Measurements from ENCODE around the gene PTH2.

PTH2 gene

DNA sequence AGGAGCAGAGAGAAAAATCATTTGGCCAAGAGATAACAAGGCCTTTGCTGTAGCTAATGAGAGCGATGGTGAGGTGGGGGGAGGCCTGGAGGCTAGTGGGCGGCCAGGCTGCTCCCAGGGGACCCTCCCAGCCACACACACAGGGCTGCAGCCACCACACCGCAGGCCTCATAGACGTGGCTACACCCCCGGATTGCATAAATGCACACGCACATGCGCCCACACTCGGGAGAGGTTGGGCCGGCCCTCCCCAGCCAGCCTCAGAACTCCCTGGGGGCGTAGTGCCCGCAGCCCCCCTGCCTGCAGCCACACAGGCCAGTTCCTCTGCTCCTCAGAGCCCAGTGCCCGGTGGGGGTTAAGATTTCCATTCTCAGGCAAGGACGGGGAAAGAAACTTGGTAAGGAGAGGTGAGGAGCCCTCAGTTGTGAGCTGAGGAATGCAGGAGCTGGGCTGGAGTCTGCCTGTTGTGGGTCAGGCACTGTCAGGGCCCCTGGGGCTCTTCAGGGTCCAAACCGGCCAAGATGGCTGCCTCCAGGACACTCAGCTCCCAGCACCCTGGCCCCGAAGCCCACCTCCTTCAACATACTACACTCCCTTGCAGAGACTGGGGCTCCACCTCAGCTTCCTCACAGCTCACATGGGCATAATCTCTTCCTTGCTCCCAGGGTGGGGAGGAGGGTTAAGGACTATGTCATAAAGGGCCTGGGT is 8.0 kb downstream of the PTH2 start:
- no peak for DNase-seq (ENCODE audit: low read depth in 1 of 2, low spot score in 1 of 2)

DNA sequence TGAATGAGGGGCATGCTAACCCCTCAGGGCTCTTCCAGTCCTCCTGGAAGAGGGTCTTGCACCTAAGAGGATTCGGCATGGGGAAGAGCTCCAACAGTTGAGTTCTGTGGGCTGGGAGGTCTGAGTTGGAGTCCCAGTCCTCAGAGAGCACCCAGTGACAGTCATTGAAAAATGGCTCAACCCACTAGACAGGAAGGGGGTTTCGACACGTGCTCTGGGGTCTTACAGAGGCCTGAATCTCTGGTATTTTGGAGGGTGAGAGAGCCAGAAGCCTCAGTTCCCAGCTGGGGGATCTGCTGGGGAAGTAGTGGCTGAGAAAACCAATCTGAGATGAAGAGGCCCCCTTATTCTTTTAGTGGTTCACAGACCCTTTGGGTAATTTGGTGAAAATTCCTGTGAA is 9.0 kb downstream of the PTH2 start:
- no peak for DNase-seq (ENCODE audit: low read depth in 1 of 2, low spot score in 1 of 2)

DNA sequence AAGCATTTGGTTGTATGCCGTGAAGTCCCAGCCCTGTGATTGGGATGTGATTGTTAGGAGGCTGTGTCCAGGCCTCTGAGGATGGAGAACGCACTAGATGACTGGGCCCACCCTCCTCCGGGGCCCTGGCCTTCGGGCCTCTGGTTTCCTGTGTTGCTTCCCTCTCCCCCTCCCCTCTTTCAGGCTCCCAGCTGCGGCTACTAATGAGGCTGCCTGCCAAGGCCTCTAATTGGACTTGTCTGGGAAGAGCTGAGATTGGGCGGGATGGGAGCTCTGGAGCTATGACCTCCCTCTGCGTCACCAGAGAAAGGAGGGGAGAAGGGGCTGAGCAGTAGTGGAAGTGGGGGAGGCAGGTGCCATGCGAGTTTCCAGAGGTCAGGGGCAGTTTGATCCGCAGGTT is 9.9 kb downstream of the PTH2 start:
- DNase-seq (ENCODE audit: low read depth in 1 of 2, low spot score in 1 of 2): no peak

DNA sequence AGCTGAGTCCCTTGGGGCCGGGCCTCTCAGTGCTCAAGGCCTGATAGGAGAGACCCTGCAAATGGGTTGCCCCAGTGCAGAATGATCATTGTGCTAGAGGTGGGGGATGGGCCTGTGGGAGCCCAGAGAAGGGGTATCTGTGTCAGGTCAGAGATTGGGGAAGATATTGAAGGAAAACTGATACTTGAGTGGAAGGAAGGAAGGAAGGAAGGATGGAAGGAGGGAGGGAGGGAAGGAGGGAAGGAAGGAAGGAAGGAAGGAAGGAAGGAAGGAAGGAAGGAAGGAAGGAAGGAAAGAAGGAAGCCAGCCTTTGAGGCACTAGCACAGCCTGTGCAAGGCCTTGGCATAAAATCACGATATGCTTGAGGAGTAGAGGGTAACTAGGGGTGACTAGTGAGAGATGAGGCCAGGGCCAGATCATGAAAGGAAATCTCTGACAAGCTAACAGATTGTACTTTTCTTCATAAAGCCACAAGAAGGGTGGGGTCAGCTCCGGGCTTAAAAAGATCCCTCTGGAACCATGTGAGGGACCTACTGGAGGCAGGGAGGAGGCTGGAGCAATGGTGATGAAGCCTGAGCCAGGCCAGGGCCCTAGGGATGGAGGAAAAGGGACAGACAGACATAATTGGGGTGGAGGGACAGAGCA is 11.4 kb downstream of the PTH2 start:
- no peak for DNase-seq (ENCODE audit: low read depth in 1 of 2, low spot score in 1 of 2)

DNA sequence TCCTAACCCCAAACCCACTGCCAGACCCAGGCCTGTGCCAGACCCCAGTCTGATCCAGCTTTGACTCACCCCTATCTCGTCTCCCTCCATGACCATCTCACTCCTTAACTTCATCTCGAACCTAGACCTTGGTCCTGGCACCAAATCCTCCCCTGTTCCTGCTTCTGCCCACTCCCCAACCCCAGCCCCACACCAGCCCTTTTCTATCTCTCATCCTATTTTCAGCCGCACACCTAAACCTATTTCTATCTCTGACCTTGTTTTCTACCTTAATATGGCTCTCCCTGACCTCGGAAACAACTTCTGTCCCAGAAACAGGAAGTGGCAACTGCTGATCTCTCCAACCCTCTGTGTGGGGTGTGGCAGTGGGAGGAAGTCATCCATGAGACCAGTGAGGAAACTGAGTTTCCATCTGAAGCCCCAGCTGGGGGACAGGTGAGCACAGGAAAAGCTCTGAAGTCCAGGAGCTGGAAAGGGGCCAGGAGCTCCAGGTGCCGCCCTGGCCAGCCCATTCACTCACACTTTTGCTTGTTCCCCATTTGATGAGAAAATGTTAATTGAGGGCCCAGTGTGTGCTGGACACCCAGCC is 13.7 kb downstream of the PTH2 start:
- no peak for DNase-seq (ENCODE audit: low read depth in 1 of 2, low spot score in 1 of 2)

DNA sequence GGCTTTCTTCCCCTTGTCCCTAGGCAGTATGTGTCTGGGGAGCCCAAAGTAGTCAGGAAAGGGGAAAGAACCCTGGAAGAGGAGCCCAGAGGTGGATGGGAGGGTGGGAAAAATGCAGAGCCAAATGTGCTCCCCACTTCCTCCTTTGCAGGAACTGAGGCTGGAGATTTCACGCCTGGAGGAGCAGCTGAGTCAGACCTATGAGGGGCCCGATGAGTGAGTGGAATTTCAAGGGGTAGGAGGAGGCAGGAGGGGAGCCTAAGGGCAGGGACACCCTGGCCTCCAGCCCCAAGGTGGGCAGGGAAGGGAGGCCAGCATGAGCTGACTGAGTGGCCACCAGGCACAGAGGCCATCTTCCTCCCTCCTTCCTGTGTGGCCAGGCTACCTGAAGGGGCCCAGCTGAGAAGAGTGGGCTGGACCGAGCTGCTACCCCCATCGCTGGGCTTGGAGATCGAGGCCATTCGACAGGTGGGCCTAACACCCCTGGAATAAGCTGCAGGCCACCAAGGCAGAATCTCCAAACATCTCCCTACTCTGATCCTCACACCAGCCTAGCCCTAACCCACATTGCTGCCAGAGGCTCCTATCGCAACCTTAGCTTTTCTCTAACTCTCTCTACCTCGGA is 14.3 kb downstream of the PTH2 start:
- DNase-seq (ENCODE audit: low read depth in 1 of 2, low spot score in 1 of 2): no peak

DNA sequence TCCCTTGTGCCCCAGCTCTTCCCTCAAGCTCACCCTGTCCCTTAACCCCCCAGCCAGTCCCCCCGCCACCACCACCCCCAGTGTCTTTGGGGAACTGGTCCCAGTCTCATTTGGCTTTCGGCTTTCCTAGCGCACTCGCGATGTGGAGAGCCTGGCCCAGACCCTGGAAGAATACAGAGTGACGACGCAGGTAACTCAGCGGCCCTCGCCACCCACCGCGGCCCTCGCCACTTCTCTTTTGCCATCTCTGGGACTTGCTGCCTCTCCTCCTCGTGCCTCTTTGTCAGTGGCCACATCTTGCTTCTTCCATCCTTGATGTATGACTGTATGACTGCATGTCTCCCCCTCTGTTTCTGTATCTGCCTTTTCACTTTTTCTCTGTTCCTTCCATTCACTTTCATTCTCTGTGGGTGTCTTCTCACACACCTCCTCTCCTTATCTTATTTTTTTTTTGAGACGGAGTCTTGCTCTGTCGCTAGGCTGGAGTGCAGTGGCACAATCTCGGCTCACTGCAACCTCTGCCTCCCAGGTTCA is 15.7 kb downstream of the PTH2 start:
- DNase-seq (ENCODE audit: low read depth in 1 of 2, low spot score in 1 of 2): no peak

DNA sequence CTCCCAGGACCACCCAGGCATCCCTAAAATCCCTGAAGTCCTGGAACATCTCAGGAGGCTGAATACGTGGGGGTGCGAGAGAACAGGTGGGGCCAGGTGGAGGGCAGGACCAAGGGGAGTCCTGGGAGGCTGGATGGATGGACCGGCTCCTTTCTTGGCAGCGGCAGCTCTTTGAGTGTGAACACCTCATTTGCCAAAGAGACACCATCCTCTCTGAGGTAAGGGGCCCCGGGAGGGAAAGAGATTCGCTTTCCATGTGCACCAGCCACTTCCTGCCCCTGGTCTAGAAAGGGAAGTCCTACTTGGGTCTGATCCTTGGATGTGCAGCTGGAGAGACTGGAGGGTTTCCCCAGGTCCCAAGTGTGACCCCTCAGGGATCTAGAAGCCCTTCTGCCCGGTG is 16.2 kb downstream of the PTH2 start:
- no peak for DNase-seq (ENCODE audit: low read depth in 1 of 2, low spot score in 1 of 2)

DNA sequence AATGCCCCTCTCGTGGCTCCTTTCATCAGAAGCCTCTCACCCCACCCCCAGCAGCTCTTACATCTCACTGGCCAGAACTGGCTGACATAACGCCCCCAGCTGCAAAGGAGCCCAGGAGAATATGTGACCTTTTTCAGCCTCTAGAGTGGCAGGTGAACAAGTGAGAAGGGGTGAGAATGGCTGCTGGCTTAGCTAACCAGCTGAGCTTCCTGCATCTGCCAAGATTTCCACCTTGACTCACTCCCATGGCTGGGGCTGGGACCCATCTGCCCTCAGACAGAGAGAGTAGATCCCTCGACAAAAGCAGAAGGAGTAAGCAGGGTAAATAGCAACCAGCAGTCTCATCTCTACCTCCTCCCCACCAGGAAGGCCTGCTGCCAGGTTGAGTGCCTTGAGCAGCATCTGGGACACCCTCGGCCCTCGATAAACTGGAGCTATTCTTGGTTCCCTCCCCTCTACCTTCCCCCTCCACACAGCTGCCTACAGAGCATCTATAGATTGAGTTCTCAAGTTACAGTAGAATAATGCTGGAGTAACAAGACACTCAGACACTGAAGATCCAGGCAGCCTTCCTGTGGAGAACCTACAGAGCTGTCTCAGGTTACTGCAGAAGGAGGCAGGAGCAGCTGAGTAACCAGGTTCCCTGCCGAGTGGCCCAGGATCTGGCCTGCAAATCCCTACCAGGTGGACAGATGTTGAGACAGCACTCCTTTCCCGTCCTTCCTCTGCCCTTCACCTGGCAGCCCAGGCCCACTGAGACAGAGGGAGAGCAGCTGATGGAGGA is 19.6 kb downstream of the PTH2 start:
- DNase-seq (ENCODE audit: low read depth in 1 of 2, low spot score in 1 of 2): no peak

DNA sequence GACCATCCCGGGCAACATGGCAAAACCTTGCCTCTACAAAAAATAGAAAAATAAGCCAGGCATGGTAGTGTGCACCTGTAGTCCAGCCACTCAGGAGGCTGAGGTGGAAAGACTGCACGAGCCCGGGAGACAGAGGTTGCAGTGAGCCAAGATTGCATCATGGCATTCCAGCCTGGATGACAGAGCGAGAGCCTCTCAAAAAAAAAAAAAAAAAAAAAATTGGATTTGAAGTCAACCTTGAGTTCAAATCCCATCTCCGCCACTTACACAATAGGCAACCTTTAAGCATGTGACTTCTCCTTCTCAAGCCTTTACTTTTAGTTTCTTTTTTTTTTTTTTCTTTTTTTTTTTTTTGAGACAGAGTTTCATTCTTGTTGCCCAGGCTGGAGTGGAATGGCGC is 23.2 kb downstream of the PTH2 start:
- DNase-seq (ENCODE audit: low read depth in 1 of 2, low spot score in 1 of 2): no peak

DNA sequence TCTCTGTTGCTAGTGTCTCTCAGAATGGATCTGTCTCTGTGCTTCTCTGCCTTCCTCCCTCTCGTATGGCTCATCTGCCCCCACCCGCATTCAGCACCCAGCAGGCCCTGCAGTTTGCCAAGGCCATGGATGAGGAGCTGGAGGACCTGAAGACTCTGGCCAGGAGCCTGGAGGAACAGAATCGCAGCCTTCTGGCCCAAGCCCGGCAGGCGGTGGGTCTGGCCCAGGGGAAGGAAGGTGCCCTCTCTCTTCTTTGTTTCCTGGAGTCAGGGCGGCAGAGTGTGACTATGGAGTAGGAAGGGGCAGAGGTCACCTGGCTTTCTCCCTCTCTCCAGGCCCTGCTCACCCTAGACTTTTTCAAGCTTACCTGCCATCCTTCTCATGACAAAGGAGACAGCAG is 24.3 kb downstream of the PTH2 start:
- no peak for DNase-seq (ENCODE audit: low read depth in 1 of 2, low spot score in 1 of 2)

DNA sequence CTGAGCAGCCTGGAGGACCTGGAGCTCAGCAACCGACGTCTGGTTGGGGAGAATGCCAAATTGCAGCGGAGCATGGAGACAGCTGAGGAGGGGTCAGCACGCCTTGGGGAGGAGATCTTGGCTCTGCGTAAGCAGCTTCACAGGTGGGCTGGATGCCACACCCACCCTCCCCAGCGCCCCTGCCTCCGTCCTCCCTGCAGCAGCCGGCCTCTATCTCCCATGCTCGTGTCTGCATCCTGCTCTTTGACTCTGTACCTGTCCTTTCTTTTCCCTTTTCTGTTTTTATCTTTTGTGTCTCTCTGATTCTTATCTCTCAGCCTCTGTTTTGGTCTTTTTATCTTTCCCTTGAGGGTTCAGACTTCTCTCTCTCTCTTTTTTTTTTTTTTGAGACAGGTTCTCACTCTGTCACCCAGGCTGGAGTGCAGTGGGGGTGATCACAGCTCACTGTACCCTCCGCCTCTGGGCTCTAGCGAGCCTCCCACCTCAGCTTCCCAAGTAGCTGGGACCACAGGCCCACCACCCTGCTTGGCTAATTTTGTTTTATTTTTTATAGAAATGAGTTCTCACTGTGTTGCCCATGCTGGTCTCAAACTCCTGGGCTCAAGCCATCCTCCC is 25.1 kb downstream of the PTH2 start:
- no peak for DNase-seq (ENCODE audit: low read depth in 1 of 2, low spot score in 1 of 2)

DNA sequence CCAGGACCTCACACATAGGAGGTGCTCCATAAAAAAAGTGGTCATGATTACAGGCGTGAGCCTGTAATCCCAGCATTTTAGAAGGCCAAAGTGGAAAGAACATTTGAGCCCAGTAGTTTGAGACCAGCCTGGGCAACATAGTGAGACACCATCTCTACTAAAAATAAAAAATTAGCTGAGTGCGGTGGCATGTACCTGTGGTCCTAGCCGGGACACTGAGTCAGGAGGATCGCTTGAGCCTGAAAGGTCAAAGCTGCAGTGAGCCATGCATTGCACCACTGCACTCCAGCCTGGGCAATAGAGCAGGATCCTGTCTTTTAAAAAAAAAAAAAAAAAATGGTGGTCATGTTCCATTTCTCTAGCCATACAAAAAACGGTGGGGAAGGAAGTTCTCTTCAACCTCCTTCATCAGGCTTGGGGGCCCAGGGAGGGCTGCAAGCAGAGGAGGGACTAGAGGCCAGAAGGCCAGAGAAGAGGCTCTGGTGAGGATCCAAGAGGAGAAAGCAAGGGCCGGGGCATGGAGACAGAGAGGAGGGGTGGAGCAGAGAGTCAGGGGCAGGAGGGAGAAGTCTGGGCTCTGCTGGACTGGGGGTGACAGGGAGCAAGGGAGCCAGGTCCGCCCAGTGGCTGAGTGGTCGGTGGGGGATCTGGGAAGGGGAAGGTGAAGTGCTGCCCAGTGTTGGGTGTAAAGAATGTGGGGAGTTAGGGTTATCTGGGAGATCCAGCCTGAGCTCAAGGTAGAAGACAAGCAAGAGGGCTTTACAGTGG is 26.3 kb downstream of the PTH2 start:
- DNase-seq (ENCODE audit: low read depth in 1 of 2, low spot score in 1 of 2): no peak

DNA sequence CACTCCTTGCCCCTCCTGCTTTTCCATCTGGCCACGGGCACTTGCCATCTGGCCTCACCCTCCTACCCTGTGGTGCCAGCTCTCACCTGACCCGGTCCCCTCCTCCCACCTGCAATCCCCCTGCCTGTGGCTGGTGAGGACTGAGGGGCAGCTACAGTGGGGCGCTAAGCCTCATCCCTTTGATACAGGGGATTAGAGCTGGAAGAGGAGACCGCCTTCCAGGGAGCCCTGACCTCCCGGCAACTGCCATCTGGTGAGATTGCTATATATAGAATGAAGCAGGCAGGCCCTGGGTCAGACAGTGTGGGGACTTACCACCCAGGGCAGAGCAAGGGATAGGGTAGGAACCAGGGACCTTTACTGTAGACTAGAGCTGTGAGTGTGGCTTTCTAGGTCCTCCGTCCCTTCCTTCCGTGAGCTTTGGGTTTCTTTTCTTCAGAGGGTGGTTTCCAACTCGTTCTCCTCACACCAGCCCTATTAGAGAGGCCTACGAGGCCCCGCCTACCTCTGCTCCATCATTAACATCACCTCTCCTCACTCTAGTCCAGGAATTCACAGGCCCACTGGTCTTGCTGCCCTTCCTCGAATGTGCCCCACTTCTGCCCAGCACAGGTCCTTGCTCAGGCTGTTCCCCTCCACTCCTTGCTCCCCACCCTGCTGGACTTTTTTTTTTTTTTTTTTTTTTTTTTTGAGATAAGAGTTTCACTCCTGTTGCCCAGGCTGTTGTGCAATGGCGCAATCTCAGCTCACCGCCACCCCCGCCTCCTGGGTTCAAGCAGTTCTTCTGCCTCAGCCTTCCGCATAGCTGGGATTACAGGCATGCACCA is 27.4 kb downstream of the PTH2 start:
- DNase-seq (ENCODE audit: low read depth in 1 of 2, low spot score in 1 of 2): no peak

DNA sequence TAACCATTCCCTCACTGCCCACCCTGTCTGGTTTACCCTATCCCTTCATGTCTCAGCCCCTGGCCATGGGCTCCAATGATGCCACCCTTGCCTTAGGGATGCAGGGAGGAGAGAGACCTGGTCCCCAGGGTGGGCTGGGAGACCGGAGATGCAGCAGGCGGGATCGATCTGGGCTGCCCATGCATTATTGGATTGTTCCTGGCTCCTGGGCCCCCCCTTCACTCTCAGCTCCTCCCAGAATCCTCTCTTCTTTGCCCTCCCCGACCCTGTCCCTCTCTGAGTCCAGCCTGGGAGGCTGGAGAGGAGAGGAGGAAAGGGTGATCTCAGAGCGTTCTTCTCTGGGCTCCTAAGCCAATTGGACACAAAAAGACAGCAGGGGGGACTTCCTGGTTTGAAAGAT is 29.4 kb downstream of the PTH2 start:
- DNase-seq (ENCODE audit: low read depth in 1 of 2, low spot score in 1 of 2): no peak

DNA sequence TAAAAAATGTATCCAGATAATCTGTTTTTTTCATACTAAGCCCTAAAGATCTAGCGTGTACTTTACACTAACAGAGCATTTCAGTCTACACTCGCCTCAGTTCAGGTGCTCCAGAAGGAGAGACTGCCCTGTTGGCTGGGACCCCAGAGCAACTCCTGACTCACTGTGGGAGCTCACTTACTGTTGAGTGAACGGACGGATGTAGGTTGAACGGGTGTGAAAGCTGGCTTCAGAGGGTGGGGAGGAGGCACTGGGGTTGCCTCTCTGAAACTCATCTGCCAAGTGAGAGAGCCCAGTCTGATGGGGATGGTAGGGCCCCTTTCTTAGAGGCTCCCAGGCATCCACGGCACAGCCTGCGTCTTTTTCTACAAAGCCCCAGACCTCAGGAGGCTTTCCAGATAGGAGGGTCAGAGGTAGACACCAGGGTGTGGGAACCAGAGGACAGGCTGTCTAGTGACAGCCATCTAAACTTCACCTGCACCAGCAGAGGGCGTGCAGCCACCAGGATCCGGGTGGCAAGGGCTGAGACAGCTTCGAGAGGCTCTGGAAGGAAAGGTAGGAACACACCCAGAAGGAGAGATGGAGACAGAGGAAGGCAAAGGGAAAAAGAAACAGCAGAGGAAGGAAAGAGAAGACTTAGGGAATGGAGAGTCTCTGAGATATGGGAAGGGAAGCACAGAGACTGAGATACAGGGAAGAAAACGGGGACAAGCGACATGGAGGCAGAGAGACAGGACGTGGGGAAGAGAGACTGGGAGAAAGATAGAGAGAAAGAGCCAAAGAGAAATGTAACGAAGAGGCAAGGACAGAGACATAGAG is 31.5 kb downstream of the PTH2 start:
- peak; percentile 64 to 67 for DNase-seq (ENCODE audit: low read depth in 1 of 2, low spot score in 1 of 2)

DNA sequence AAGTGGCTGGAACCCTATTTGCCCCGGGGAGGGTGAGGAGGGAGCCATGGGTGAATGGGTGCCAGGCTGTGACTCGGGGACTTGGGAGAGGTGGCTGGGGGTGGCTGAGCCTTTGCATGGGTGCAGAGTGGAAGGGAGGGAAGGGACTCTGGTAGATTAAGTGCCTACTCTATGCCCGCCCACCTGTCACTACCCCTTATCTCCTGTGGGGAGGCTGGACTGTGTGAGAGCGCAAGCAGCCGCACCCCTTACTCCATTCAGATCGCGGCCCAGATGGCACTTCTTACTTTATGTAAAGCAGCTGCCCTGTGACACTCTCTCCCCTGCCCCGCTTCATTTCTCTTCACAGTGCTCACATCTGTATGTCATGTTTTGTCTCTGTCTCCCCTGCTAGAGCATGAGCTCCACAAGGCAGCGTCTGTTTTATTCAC is 32.3 kb downstream of the PTH2 start:
- DNase-seq (ENCODE audit: low read depth in 1 of 2, low spot score in 1 of 2): no peak
